ENCODE measurements around the gene SRC. TPM values are rescaled to one million over a fixed set of nuclear protein-coding genes. Genes with fewer than 3 reads are reported as not detected.

SRC gene
- total and polyA plus RNA-seq, 2 of the 8 experiments (the other 6 are each of a cell fraction or from before 2014, with no cell fraction given), result 27.6 to 28.8 TPM

DNA sequence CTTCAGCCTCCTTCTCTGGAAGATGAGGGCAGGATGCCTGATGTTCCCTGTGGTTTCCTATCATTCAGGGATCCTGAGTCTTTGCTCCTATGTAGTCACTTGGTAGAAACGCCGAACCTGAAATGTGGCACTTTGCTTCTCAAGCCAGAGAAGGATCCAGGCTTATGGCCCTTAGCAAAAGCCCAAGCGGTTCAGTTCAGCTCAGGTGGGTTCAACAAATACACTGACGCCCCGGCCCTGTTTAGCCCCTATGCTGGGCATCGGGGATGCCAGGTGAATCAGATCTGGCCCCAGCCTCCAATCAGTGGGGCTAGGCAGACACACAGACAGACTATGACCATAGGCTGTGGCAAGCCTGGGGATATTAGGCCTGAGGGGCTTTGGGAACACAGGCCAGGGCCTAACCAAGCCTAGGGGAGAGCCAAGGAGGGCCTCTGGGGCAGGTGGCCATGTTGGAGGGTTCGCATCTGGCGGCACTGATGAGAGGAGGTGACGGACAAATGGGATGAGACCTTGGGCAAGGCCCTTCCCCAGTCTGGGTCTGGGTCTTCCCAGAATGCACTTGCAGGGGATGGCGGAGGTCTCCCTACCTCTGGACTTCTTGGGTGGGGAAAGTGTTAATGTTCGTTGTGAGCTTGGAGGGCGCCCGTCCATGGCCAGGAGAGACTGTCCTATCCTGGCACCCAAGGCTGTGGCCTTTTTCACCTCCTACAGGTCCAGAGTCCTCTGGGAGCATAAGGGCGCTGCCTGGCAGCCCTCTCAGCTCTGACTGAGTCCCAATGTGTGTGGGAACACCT is 17.6 kb upstream of the SRC start:
- no peak overlapping the region for H3K56ac ChIP-seq (replicated peaks; ENCODE audit: insufficient read length, low read depth, low read length)
- no peaks in the 10 kb centered on the region for H3K27me3 ChIP-seq (replicated peaks in 1 of 4; ENCODE audit: control insufficient read depth in 3 of 4, extremely low read depth in 1 of 4, insufficient read depth in 3 of 4, low read length in 3 of 4)
- H2BK20ac ChIP-seq (ENCODE audit: low read length), result no peak overlapping the region
- no peak overlapping the region for H3K4ac ChIP-seq (replicated peaks; ENCODE audit: insufficient read length, low read depth, low read length)
- ChIA-PET CTCF (ENCODE audit: partially characterized antibody) (interaction anchor here (0.9 to 3.5 kb wide), 9 partner anchors 8 to 101 kb away, joined by 3 to 11 read pairs (median 4); no protein-coding TSS in a partner anchor), POLR2A (ENCODE audit: partially characterized antibody) (interaction anchor here (1.2 to 7.7 kb wide), 2 partner anchors 13 to 19 kb away, joined by 3 to 50 read pairs; partner anchors contain the start of gene SRC)
- H3K23me2 ChIP-seq (ENCODE audit: low read depth, low read length), result no peaks in the 10 kb centered on the region
- H3K36me3 ChIP-seq (ENCODE audit: control insufficient read depth in 2 of 4, insufficient read depth in 4 of 4, low read length in 3 of 4), result no peaks in the 10 kb centered on the region
- FAIRE-seq, result no peak
- H3K4me1 ChIP-seq (replicated peaks in 1 of 4; ENCODE audit: control insufficient read depth in 3 of 4, insufficient read depth in 4 of 4, low read length in 3 of 4), result 0 out of 7 replicates have a peak, but pooled peaks cover 0 to 3% (median 0%) of the 10 kb centered on the region in 4 experiments
- no peak overlapping the region for H3K27ac ChIP-seq (ENCODE audit: low read depth, low read length)
- H3K79me1 ChIP-seq (ENCODE audit: low read depth, low read length), result no peaks in the 10 kb centered on the region
- no peak overlapping the region for H3K9ac ChIP-seq (replicated peaks in 1 of 4; ENCODE audit: extremely low read depth in 1 of 4, low read depth in 3 of 4, low read length in 3 of 4)
- H2BK120ac ChIP-seq (replicated peaks; ENCODE audit: low read depth, low read length), result no peak overlapping the region
- H2BK5ac ChIP-seq (ENCODE audit: low read depth, low read length), result no peak overlapping the region
- H2AK5ac ChIP-seq (ENCODE audit: low read depth, low read length), result no peak overlapping the region
- H3K23ac ChIP-seq (ENCODE audit: insufficient read length), result no peak overlapping the region
- 90% methylated on average over 14 of the region's 14 CpGs; no CpG with 5 or more reads in 1 of the 2 experiments for WGBS, 2 experiments (ENCODE audit: extremely low coverage in 1 of 2, insufficient coverage in 1 of 2, insufficient read length in 1 of 2, insufficient replicate concordance in 2 of 2, low coverage in 1 of 2, low lambda C conversion rate in 2 of 2, missing lambda C conversion rate in 1 of 2)
- no peaks in the 10 kb centered on the region for H3K9me3 ChIP-seq (ENCODE audit: insufficient read depth in 2 of 2, low read depth in 1 of 2, low read length in 1 of 2)
- H2BK15ac ChIP-seq (ENCODE audit: low read length), result 0 out of 2 replicates have a peak overlapping the region, but pooled peaks have one; percentile 61
- H3K18ac ChIP-seq (ENCODE audit: extremely low read depth, low read length), result no peak overlapping the region
- H4K8ac ChIP-seq (ENCODE audit: extremely low read depth, insufficient read depth, low read length), result peak overlapping the region; percentile 80
- no peak overlapping the region for H3K4me2 ChIP-seq (ENCODE audit: insufficient read depth in 1 of 2, low read depth in 2 of 2, low read length in 2 of 2)
- H4K91ac ChIP-seq (replicated peaks; ENCODE audit: insufficient read length, low read length), result no peak overlapping the region
- H3K4me3 ChIP-seq (ENCODE audit: extremely low read depth in 1 of 4, insufficient read depth in 2 of 4, low read depth in 3 of 4, low read length in 4 of 4), result no peak overlapping the region
- H2AFZ ChIP-seq (ENCODE audit: low read length), result no peak overlapping the region
- no peaks in the 10 kb centered on the region for H3K79me2 ChIP-seq (ENCODE audit: control insufficient read depth in 1 of 2, insufficient read depth in 2 of 2, low read length in 2 of 2)
- DNase-seq (ENCODE audit: low read depth in 1 of 2, low spot score in 2 of 2), result no peak
- no peaks in the 10 kb centered on the region for H4K20me1 ChIP-seq (replicated peaks in 1 of 2; ENCODE audit: control insufficient read depth in 1 of 2, insufficient read depth in 2 of 2, low read length in 2 of 2)
- H4K5ac ChIP-seq (ENCODE audit: insufficient read length, low read depth, low read length), result no peak overlapping the region
- H3K14ac ChIP-seq (ENCODE audit: insufficient read length), result no peak overlapping the region
- H2BK12ac ChIP-seq (ENCODE audit: low read depth, low read length), result no peak overlapping the region
- TF ChIP-seq SP1 (IDR thresholded peaks at IDR 0.05; ENCODE audit: low read depth, low read length) (no peak), NRF1 (IDR thresholded peaks at IDR 0.05; ENCODE audit: low read depth, low read length) (no peak), TAF1 (IDR thresholded peaks at IDR 0.05; ENCODE audit: low read depth, low read length) (no peak), CBX8 (IDR thresholded peaks at IDR 0.05; ENCODE audit: borderline replicate concordance, low read depth, low read length) (no peak), RFX5 (IDR thresholded peaks at IDR 0.05; ENCODE audit: borderline replicate concordance, low read depth, low read length) (no peak), SIRT6 (IDR thresholded peaks at IDR 0.05; ENCODE audit: low read length) (no peak), HDAC6 (IDR thresholded peaks at IDR 0.05; ENCODE audit: low read depth, low read length) (no peak), RXRA (IDR thresholded peaks at IDR 0.05; ENCODE audit: insufficient read depth, low read depth, low read length) (no peak), BRCA1 (IDR thresholded peaks at IDR 0.05; ENCODE audit: low read depth, low read length) (no peak), RBBP5 (IDR thresholded peaks at IDR 0.05; ENCODE audit: borderline replicate concordance, low read depth, low read length) (no peak), SP4 (IDR thresholded peaks at IDR 0.05; ENCODE audit: low read length) (no peak)
- TF ChIP-seq, protein P1, sequence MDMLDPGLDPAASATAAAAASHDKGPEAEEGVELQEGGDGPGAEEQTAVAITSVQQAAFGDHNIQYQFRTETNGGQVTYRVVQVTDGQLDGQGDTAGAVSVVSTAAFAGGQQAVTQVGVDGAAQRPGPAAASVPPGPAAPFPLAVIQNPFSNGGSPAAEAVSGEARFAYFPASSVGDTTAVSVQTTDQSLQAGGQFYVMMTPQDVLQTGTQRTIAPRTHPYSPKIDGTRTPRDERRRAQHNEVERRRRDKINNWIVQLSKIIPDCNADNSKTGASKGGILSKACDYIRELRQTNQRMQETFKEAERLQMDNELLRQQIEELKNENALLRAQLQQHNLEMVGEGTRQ (IDR thresholded peaks at IDR 0.05; ENCODE audit: low read length), result no peak

All from H1 (cell line).